ENCODE data around the gene TK2. TPM values are rescaled to one million over a fixed set of nuclear protein-coding genes. Genes with fewer than 3 reads are reported as not detected.

Gene TK2
- total RNA-seq, 4 donors from 2014 or later: 15.7 to 20.6 (median 16.6) TPM

DNA sequence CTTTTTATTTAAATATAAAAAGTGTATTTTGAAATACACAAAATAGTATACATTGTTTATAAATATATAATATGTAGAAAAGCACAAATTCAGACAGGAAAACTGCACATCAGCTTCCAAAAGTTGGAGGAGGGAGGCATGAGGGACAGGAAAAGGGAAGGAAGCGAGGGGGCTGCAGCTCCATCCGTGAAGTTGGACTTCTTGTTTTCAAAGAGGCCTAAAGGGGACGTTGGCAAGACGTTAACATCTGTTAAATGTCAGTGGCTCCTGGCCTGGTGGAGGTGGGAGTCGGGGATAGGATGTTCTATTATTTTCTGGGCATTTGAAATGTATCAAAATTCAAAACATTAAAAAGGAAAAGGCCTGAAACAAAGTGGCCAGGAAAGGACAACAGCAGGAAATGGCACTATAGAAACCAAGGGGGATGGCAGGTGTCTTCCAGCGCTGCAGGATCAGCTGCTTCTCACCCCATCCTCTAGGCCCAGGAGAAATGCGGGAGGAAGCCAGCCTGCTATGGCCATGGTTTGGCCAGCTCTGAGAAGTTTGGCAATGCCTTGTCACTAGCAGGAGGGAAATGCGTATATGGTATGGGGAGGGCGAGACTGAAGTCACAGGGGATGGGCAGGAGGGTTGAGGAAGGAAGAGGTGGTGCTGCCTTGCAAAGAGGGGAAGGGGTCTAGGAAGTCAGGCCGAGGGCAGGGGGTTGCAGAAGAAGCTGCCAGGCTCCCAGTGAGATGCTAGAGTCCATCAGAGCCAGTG, 35.7 kb upstream of the TK2 start:
- Histone ChIP-seq H3K27me3 (no peaks in the 10 kb centered on the region), H3K4me3 (no peak overlapping the region)

DNA sequence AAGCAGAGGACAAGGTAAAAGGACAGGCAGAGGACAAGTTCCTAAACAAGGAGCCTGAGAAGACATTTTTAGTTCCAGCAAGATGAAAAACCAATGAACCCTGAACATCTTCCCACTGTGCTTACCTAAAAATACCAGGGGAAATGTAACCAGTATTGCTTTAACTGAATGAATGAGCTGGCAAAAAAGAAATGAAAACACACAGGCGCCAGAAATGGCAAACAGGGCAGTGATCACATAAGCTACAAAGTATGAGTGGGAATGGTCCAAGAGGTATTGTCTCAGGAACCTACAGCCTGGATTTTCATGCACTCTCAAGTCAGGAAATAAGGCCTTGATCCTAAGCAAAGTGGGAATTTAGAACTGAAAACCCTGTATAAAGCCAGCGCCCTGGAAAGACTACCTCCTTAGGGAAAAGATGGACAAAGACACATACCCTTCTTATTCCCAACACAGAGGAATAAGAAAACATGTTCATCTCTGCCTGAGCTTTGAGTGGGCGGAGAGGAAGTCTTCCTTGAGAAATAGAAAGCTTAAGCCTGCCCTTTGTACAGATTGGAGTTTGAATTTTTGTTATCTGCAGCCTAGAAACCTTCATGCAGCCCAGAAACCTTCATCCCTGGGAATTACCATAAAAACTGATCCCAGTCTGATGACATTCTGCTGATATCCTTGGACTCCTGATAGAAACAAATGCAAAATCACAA, 31.5 kb upstream of the TK2 start:
- Histone ChIP-seq H3K9me3 (no peaks in the 10 kb centered on the region), H3K36me3 (no peaks in the 10 kb centered on the region), H3K4me1 (peaks cover 0 to 16% (median 11%) of the 10 kb centered on the region in 4 donors), H3K27ac (no peak overlapping the region), H3K4me3 (no peak overlapping the region), H3K27me3 (peaks cover 30% of the 10 kb centered on the region)
- TF ChIP-seq POLR2AphosphoS5 (IDR thresholded peaks at IDR 0.05) (no peak), POLR2A (IDR thresholded peaks at IDR 0.05) (no peak), EP300 (IDR thresholded peaks at IDR 0.05; ENCODE audit: low read depth) (no peak)
- TF ChIP-seq, protein P1, sequence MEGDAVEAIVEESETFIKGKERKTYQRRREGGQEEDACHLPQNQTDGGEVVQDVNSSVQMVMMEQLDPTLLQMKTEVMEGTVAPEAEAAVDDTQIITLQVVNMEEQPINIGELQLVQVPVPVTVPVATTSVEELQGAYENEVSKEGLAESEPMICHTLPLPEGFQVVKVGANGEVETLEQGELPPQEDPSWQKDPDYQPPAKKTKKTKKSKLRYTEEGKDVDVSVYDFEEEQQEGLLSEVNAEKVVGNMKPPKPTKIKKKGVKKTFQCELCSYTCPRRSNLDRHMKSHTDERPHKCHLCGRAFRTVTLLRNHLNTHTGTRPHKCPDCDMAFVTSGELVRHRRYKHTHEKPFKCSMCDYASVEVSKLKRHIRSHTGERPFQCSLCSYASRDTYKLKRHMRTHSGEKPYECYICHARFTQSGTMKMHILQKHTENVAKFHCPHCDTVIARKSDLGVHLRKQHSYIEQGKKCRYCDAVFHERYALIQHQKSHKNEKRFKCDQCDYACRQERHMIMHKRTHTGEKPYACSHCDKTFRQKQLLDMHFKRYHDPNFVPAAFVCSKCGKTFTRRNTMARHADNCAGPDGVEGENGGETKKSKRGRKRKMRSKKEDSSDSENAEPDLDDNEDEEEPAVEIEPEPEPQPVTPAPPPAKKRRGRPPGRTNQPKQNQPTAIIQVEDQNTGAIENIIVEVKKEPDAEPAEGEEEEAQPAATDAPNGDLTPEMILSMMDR (IDR thresholded peaks at IDR 0.05): no peak
- 71 to 86% methylated on average over 1 to 3 of the region's 3 CpGs for WGBS, 2 donors (ENCODE audit: low coverage in 1 of 2)
- intact Hi-C loops (cut with DNase I; ENCODE audit: low total_unique reads) (no loop called here), in situ Hi-C loops (cut with MboI; ENCODE audit: low pct_ligation_motif_present in 1 of 4, low pct_unique_long_range_greater_than_20kb in 1 of 4, low sequenced_read_pairs in 3 of 4) (loop anchor here (10.0 to 25.0 kb wide), 4 partner anchors 94 to 177 kb away; no protein-coding TSS in a partner anchor)
- DNase-seq: no peak

More for the DNA sequence above, 35.7 kb upstream of the TK2 start:
- no peak for TF ChIP-seq EP300 (IDR thresholded peaks at IDR 0.05; ENCODE audit: low read depth)
- no peak for TF ChIP-seq POLR2AphosphoS5 (IDR thresholded peaks at IDR 0.05)
- no peak for TF ChIP-seq POLR2A (IDR thresholded peaks at IDR 0.05)
- TF ChIP-seq, protein P1 (IDR thresholded peaks at IDR 0.05): no peak
- Histone ChIP-seq H3K9me3 (no peaks in the 10 kb centered on the region), H3K36me3 (no peaks in the 10 kb centered on the region), H3K27ac (no peak overlapping the region), H3K4me1 (peaks cover 0 to 3% (median 0%) of the 10 kb centered on the region in 4 donors)
- WGBS, 2 donors (ENCODE audit: low coverage in 1 of 2): 62 to 81% methylated on average over 7 to 10 of the region's 10 CpGs
- intact Hi-C loops (cut with DNase I; ENCODE audit: low total_unique reads): no loop called here
- no peak for DNase-seq
- in situ Hi-C loops (cut with MboI; ENCODE audit: low pct_ligation_motif_present in 1 of 4, low pct_unique_long_range_greater_than_20kb in 1 of 4, low sequenced_read_pairs in 3 of 4): loop anchor here (10.0 to 25.0 kb wide), 4 partner anchors 98 to 181 kb away; no protein-coding TSS in a partner anchor

DNA sequence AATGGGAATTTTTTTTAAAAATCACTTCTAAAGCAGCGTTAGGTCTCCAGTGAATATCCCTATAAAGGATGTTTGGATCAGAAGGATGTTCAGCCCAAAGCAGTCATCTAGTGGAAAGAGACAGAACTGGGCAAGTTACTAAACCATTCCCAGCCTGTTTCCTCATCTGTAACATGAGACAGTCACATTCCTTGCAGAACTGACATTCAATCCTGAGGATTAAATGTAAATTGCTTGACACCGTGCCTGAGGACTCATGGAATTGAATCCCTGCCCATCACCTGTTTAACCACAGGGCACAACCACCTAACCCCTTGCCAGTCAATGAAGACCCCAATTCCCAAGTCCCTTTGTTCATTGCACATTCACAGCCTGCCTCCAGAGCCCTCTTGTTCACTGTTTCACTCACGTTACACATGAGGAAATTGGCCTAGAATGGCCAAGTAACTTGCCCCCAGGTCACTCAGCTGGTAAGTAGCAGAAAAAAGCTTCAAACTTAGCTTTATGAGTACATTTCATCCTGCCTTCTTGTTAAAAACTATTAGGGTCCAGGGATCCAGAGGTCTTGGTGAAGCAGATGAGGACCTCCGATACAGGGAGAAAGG, 30.8 kb upstream of the TK2 start:
- peaks cover 30% of the 10 kb centered on the region for H3K27me3 ChIP-seq
- no peak for TF ChIP-seq POLR2A (IDR thresholded peaks at IDR 0.05)
- TF ChIP-seq POLR2AphosphoS5 (IDR thresholded peaks at IDR 0.05): no peak
- TF ChIP-seq EP300 (IDR thresholded peaks at IDR 0.05; ENCODE audit: low read depth): no peak
- TF ChIP-seq, protein P1 (IDR thresholded peaks at IDR 0.05): no peak
- no peaks in the 10 kb centered on the region for H3K9me3 ChIP-seq
- intact Hi-C loops (cut with DNase I; ENCODE audit: low total_unique reads) (no loop called here), in situ Hi-C loops (cut with MboI; ENCODE audit: low pct_ligation_motif_present in 1 of 4, low pct_unique_long_range_greater_than_20kb in 1 of 4, low sequenced_read_pairs in 3 of 4) (loop anchor here (10.0 to 25.0 kb wide), 4 partner anchors 93 to 176 kb away; no protein-coding TSS in a partner anchor)
- no peak for DNase-seq
- H3K4me3 ChIP-seq: no peak overlapping the region
- H3K27ac ChIP-seq: no peak overlapping the region
- no peaks in the 10 kb centered on the region for H3K36me3 ChIP-seq
- peaks cover 0 to 16% (median 11%) of the 10 kb centered on the region in 4 donors for H3K4me1 ChIP-seq
- 93% methylated on average over 2 to 4 of the region's 4 CpGs for WGBS, 2 donors (ENCODE audit: low coverage in 1 of 2)

Measured in transverse colon (tissue), 4 donors.